Measurements from ENCODE around the gene CYB5RL.

The CYB5RL gene

GRCh38 chr1:54151013-54151412 is 48.8 kb downstream of the CYB5RL start:
- DNase-seq (ENCODE audit: low spot score in 2 of 2), result no peak
- H3K9me3 Mint-ChIP-seq, result no peaks in the 10 kb centered on the region
- no peak overlapping the region for H3K4me3 Mint-ChIP-seq
- no peak for ATAC-seq (ENCODE audit: low read depth)
- no peaks in the 10 kb centered on the region for H3K4me1 Mint-ChIP-seq
- no peaks in the 10 kb centered on the region for H3K36me3 Mint-ChIP-seq
- H3K27ac Mint-ChIP-seq, result no peak overlapping the region
- no peaks in the 10 kb centered on the region for H3K27me3 Mint-ChIP-seq
